NK-92 treated with Interleukin-12 subunit alpha and Interleukin-12 subunit beta, amount 100 ng/mL, for 24 hours (cell line): ENCODE data around the gene ANKRD35.
"Not testable (repeated sequence)": the region's sequence is repeated elsewhere in the genome, so short reads cannot be mapped to it uniquely, and the experiment has no call there.

Source experiments
- DNase-seq: peaks from one replicate; lab custom pipeline; 2025; lab: John Stamatoyannopoulos, UW

Gene ANKRD35

GRCh38 chr1:145885738-145886287, at the start of gene ANKRD35:
ANKRD35 (minus strand) TSS chr1:145885866; CDS start chr1:145885758, 108 bp downstream.
- DNase-seq, result peak; percentile 24

- not testable (repeated sequence) for DNase-seq
Observed at GRCh38 chr1:145932522-145933009, 46.9 kb upstream of the ANKRD35 start.

GRCh38 chr1:145927916-145928643, 42.4 kb upstream of the ANKRD35 start:
- no peak for DNase-seq

GRCh38 chr1:145927063-145927886, 41.6 kb upstream of the ANKRD35 start, which contains the start of gene RBM8A:
RBM8A (minus strand) TSS chr1:145927484; CDS start chr1:145927426, 58 bp downstream.
- DNase-seq, result peak; percentile 90

GRCh38 chr1:145926686-145927062, 41.0 kb upstream of the ANKRD35 start:
- no peak for DNase-seq

GRCh38 chr1:145922266-145922665, 36.6 kb upstream of the ANKRD35 start:
- DNase-seq, result no peak

- DNase-seq, result not testable (repeated sequence)
Observed at GRCh38 chr1:145920297-145920696, 34.6 kb upstream of the ANKRD35 start.

GRCh38 chr1:145918992-145919939, 33.6 kb upstream of the ANKRD35 start:
- no peak for DNase-seq

- DNase-seq, result peak; percentile 82
Observed at GRCh38 chr1:145918144-145918991, 32.7 kb upstream of the ANKRD35 start, which contains the start of gene PEX11B. PEX11B (minus strand) TSS chr1:145918717; CDS start chr1:145918688, 29 bp downstream.

- no peak for DNase-seq
Observed at GRCh38 chr1:145917595-145917994, 31.9 kb upstream of the ANKRD35 start.

GRCh38 chr1:145916745-145917144, 31.1 kb upstream of the ANKRD35 start:
- DNase-seq, result no peak

- DNase-seq, result no peak
Observed at GRCh38 chr1:145912128-145912641, 26.5 kb upstream of the ANKRD35 start.

- no peak for DNase-seq
Observed at GRCh38 chr1:145908653-145909052, 23.0 kb upstream of the ANKRD35 start.

- DNase-seq, result no peak
Observed at GRCh38 chr1:145906954-145907753, 21.5 kb upstream of the ANKRD35 start.

- DNase-seq, result no peak
Observed at GRCh38 chr1:145901312-145902021, 15.8 kb upstream of the ANKRD35 start.

GRCh38 chr1:145898756-145899155, 13.1 kb upstream of the ANKRD35 start:
- no peak for DNase-seq

- DNase-seq, result no peak
Observed at GRCh38 chr1:145897969-145898368, 12.3 kb upstream of the ANKRD35 start.

- no peak for DNase-seq
Observed at GRCh38 chr1:145895471-145895870, 9.8 kb upstream of the ANKRD35 start.
